Transverse colon (tissue), 4 donors: ENCODE results near the gene LYRM4. TPM values are rescaled to one million over a fixed set of nuclear protein-coding genes. Genes with fewer than 3 reads are reported as not detected.

Experiments
- DNase-seq: peaks from one replicate; pipeline ENCODE4 v3.0.0-alpha.2; 2019
- H3K27ac ChIP-seq, 4 donors: fragments of 200-600 bp; sonication (generic); 2 replicates each; pipeline ENCODE4 v1.5.1; 2016 to 2018; ENCODE audit warnings: inconsistent platforms in 4 of 4
- H3K27me3 ChIP-seq: fragments of 200-600 bp; sonication (generic); 2 replicates; pipeline ENCODE4 v1.5.1; 2017; ENCODE audit warnings: inconsistent platforms
- H3K36me3 ChIP-seq, 4 donors: fragments of 200-600 bp; sonication (generic); 2 replicates each; pipeline ENCODE4 v1.5.1; 2017 to 2019; ENCODE audit warnings: inconsistent platforms in 4 of 4
- H3K4me1 ChIP-seq, 4 donors: fragments of 200-600 bp; sonication (generic); 2 replicates each; pipeline ENCODE4 v1.5.1; 2017 to 2020; ENCODE audit warnings: inconsistent platforms in 4 of 4
- H3K4me3 ChIP-seq, 4 donors: fragments of 200-600 bp; sonication (generic); 1 replicate in 1 of 4; 2 replicates in 3 of 4; pipeline versions ENCODE4 v1.5.1 to v1.6.1; 2017 to 2019; ENCODE audit warnings: inconsistent platforms in 4 of 4
- H3K9me3 ChIP-seq, 2 donors: fragments of 200-600 bp; sonication (generic); 2 replicates each; pipeline ENCODE4 v1.5.1; 2017 to 2019; ENCODE audit warnings: inconsistent platforms in 2 of 2
- CTCF ChIP-seq, 5 experiments: fragments of 200-600 bp in 3 of 5; fragments of 450-650 bp in 2 of 5; sonication (generic) in 3 of 5; IDR thresholded peaks; 1 replicate in 2 of 5; 2 replicates in 3 of 5; pipeline ENCODE4 v1.5.1; 2016 to 2017; ENCODE audit warnings: antibody characterized with exemption in 5 of 5, inconsistent platforms in 3 of 5, mild to moderate bottlenecking in 2 of 5, moderate library complexity in 1 of 5
- EP300 ChIP-seq: sonication (generic); formaldehyde crosslinking; IDR thresholded peaks from one replicate; pipeline ENCODE4 v1.6.1; 2017; ENCODE audit warnings: antibody characterized with exemption, low read depth
- POLR2A ChIP-seq: fragments of 450-650 bp; IDR thresholded peaks from one replicate; pipeline ENCODE4 v1.6.1; 2016; ENCODE audit warnings: antibody characterized with exemption, mild to moderate bottlenecking, moderate library complexity
- POLR2AphosphoS5 ChIP-seq, 3 donors: sonication (generic); formaldehyde crosslinking; IDR thresholded peaks; one replicate each; pipeline ENCODE4 v1.6.1; 2016; ENCODE audit warnings: antibody characterized with exemption in 3 of 3
- WGBS, 2 donors: methylation state at CpG; one replicate each; pipeline ENCODE4 v1.1.5; 2018; ENCODE audit warnings: low coverage in 1 of 2; 5-methylcytosine and 5-hydroxymethylcytosine counted together
- in situ Hi-C, 4 donors: fragments of 200-750 bp; cut with MboI; loops; one replicate each; pipeline versions ENCODE4 v1.15.0 to v1.15.1; 2017; ENCODE audit warnings: low sequenced_read_pairs in 3 of 4, low pct_ligation_motif_present in 1 of 4, low pct_unique_long_range_greater_than_20kb in 1 of 4
- intact Hi-C: fragments of 100-400 bp; cut with DNase I; formaldehyde crosslinking; loops from one replicate; pipeline ENCODE4 v1.15.1; 2023; ENCODE audit warnings: low total_unique reads
- total RNA-seq, 4 donors: library from RNA; depleted of rRNA; stranded (reverse); fragments of >200 nt; gene quantifications; one replicate each; pipeline ENCODE4 v1.1.0, GENCODE V29; 2016

Gene LYRM4
- total RNA-seq, 4 donors from 2014 or later, result 3.0 to 14.0 (median 6.9) TPM

- Histone ChIP-seq H3K9me3 (no peaks in the 10 kb centered on the region), H3K27ac (no peak overlapping the region), H3K4me3 (no peak overlapping the region), H3K36me3 (no peaks in the 10 kb centered on the region), H3K27me3 (no peaks in the 10 kb centered on the region), H3K4me1 (no peaks in the 10 kb centered on the region)
- no peak for TF ChIP-seq POLR2AphosphoS5 (IDR thresholded peaks at IDR 0.05)
- no peak for TF ChIP-seq POLR2A
- no peak for TF ChIP-seq CTCF (IDR thresholded peaks at IDR 0.05)
- in situ Hi-C loops (no loop called here), intact Hi-C loops (no loop called here)
- no peak for DNase-seq
- WGBS, 2 donors, result 89 to 90% methylated on average over 6 to 17 of the region's 17 CpGs
These were observed 192.5 kb downstream of the LYRM4 start for GRCh38 chr6:5068153-5068751.

- WGBS, 2 donors, result 98% methylated on average over 3 of the region's 3 CpGs; no CpG with 5 or more reads in 1 of the 2 donors
- Histone ChIP-seq H3K4me3 (no peak overlapping the region), H3K4me1 (no peaks in the 10 kb centered on the region), H3K27me3 (no peaks in the 10 kb centered on the region), H3K9me3 (no peaks in the 10 kb centered on the region), H3K27ac (no peak overlapping the region), H3K36me3 (no peaks in the 10 kb centered on the region)
- intact Hi-C loops (no loop called here), in situ Hi-C loops (no loop called here)
- TF ChIP-seq EP300 (no peak), POLR2AphosphoS5 (IDR thresholded peaks at IDR 0.05) (no peak)
- DNase-seq, result no peak
These were observed 193.4 kb downstream of the LYRM4 start for GRCh38 chr6:5067305-5067704.

- H3K9me3 ChIP-seq, result no peaks in the 10 kb centered on the region
- no peaks in the 10 kb centered on the region for H3K4me1 ChIP-seq
- WGBS, 2 donors, result 93 to 96% methylated on average over 3 to 24 of the region's 24 CpGs
These were observed 194.2 kb downstream of the LYRM4 start for GRCh38 chr6:5066456-5067093.

GRCh38 chr6:5063617-5064016, 197.1 kb downstream of the LYRM4 start:
- Histone ChIP-seq H3K27ac (no peak overlapping the region), H3K4me3 (no peak overlapping the region), H3K27me3 (no peaks in the 10 kb centered on the region), H3K9me3 (no peaks in the 10 kb centered on the region), H3K36me3 (no peaks in the 10 kb centered on the region), H3K4me1 (peaks cover 0 to 7% (median 1%) of the 10 kb centered on the region in 4 donors)
- in situ Hi-C loops, result no loop called here
- TF ChIP-seq EP300 (no peak), POLR2A (no peak), CTCF (IDR thresholded peaks at IDR 0.05) (no peak), POLR2AphosphoS5 (IDR thresholded peaks at IDR 0.05) (no peak)
- no peak for DNase-seq
- intact Hi-C loops, result no loop called here
- 88 to 100% methylated on average over 2 to 8 of the region's 8 CpGs for WGBS, 2 donors

More at GRCh38 chr6:5066456-5067093, 194.2 kb downstream of the LYRM4 start:
- Histone ChIP-seq H3K36me3 (no peaks in the 10 kb centered on the region), H3K27me3 (no peaks in the 10 kb centered on the region), H3K27ac (no peak overlapping the region), H3K4me3 (no peak overlapping the region)
- TF ChIP-seq CTCF (IDR thresholded peaks at IDR 0.05) (no peak), POLR2AphosphoS5 (IDR thresholded peaks at IDR 0.05) (no peak), EP300 (no peak), POLR2A (no peak)
- no peak for DNase-seq
- in situ Hi-C loops (no loop called here), intact Hi-C loops (no loop called here)
